Measurements from ENCODE around the gene ITGA2B. TPM values are rescaled to one million over a fixed set of nuclear protein-coding genes. Genes with fewer than 3 reads are reported as not detected.
"Not testable (repeated sequence)": the region's sequence is repeated elsewhere in the genome, so short reads cannot be mapped to it uniquely, and the experiment has no call there.

ITGA2B gene
- total RNA-seq, 2 donors from 2014 or later, result 2.6 to 3.2 TPM

DNA sequence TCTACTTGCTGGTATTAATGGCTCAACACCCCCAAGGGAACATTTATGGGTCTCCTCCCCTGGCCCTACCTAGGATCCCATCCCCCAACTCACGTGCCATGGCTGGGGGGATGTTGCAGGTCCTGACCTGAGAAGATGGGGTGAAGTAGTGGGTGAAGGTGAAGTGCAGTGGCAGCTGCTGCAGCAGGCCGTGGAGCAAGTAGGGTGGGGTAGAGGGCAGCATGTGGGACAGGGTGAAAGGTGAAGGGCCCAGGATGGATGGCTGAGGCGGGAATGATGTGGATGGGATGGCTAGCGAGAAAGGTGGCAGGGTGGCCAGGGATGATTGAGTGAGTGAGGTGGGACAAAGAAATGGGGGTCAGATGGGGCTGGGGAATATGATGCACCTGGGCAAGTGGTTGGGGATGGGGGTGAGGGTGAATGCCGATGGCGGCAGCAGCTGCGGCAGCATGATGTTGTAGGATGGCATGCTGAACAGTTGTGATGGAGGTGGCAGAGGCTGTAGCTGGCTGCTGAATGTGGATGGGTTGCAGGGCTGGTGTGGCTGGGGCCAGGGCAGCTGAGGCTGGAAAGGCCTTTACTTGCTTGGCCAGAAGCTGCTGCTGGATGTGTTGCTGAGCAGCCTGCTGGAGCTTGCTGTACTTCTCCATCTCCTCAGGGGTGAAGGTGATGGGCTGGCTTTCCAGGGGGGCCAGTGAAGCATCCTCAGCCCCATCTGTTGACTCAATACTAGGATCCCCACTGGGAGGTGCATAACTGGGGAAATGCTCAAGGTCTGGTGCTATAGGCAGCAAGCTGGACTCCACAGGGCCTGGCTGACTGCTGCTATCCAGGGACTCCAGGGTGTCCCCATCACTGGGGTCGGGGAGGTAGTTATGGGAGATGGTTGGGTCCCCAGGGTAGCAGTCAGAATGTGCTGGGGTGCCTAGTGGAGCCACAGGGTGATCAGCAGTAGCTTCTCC, 8.3 kb upstream of the ITGA2B start:
- Mint-ChIP-seq H3K27ac (peak overlapping the region; percentile 42 to 72), H3K9me3 (no peaks in the 10 kb centered on the region), H3K36me3 (peaks cover 19 to 21% of the 10 kb centered on the region in 2 donors)
- no peak for DNase-seq (ENCODE audit: low spot score in 2 of 2)
- no peak for ATAC-seq

DNA sequence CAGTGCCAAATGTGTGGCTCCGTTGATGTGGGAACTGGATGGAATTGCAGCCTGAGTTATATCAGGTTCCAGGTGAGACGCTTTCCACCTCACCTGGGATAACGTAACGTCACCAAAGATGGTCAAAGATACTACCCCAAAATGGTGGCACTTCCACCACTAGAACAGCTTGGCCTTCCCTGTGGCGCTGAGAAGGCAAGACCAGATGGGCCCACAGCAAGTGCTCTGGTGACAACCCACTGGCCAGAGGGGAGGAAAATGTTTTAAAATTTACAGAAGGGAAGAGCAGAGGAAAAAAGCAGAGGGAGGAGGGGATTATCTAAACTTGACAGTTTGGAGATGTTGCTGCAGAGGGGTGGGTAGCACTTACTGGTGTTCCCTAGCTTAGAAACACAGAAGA, 7.5 kb upstream of the ITGA2B start:
- Mint-ChIP-seq H3K27ac (peak overlapping the region in 1 of 2 donors; percentile 73), H3K9me3 (no peaks in the 10 kb centered on the region), H3K36me3 (peaks cover 14 to 21% of the 10 kb centered on the region in 2 donors)
- ATAC-seq (no peak), DNase-seq (ENCODE audit: low spot score in 2 of 2) (no peak)

DNA sequence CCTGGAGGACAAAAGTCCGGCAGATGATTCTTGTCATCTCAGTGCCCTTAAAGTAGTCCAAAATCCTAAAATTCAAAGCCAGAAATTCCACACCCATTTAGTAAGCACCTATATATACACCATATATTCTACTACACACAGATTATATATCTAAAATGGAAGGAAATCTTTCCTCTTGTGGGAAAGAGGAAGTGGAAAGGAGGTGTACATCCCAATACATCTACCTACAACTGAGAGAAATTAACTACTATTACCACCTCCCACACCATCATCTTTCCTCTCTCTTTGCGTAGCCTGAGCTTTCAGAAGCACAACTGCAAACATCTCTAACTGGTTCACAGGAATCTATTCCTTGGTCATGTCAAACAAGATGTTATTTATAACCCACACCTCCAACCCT, 5.4 kb upstream of the ITGA2B start:
- Mint-ChIP-seq H3K9me3 (no peaks in the 10 kb centered on the region), H3K27ac (no peak overlapping the region), H3K36me3 (peaks cover 8 to 15% of the 10 kb centered on the region in 2 donors)
- ATAC-seq (no peak), DNase-seq (ENCODE audit: low spot score in 2 of 2) (no peak)

DNA sequence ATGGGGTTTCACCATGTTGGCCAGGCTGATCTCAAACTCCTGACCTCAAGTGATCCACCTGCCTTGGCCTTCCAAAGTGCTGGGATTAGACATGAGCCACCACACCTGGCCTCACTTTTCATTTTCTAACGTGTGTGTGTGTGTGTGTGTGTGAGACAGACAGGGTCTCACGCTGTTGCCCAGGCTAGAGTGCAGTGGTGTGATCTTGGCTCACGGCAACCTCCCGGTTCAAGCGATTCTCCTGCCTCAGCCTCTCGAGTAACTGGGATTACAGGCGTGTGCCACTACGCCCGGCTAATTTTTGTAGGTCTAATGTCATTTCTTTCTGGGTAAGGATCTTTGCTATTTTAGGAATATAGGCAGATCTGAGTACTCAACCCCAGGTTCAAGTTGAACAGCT, 4.7 kb upstream of the ITGA2B start:
- H3K9me3 Mint-ChIP-seq; ATAC-seq; DNase-seq (ENCODE audit: low spot score in 2 of 2): not testable (repeated sequence)
- Mint-ChIP-seq H3K27ac (peak overlapping the region in 1 of 2 donors; percentile 66), H3K36me3 (peaks cover 8 to 14% of the 10 kb centered on the region in 2 donors)

DNA sequence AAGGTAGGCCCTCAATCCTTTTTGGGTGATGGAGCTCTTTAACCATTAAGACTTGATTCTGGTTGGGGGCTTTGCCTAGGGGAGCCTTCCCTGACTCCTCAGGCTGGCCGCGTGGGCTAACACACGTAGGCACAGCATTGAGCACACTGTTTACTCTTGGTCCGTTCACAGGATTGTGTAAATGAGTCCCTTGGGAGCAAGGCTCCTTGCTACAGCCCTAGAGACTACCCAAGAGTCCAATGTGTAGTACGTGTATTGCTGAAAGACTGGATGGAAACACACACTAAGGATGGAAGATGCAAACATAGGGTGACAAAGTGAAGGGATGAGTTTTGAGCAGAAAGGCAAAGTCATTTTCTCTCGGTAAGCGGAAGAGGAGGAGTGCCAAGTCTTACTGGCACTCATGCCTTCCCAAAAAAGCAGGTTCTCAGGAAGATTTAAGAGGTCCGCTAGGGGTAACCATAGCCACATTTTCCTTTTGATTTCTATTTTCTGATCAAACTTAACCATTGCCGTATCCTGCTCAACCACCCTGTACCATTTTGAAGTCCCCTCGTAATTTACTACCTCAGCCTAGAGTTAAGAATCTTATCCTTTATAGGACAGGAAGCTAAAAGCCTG, 911 bp upstream of the ITGA2B start:
- peak overlapping the region in 1 of 2 donors; percentile 3 for H3K27ac Mint-ChIP-seq
- ATAC-seq (no peak), DNase-seq (ENCODE audit: low spot score in 2 of 2) (no peak)
- no peaks in the 10 kb centered on the region for H3K9me3 Mint-ChIP-seq
- peaks cover 0 to 4% of the 10 kb centered on the region in 2 donors for H3K36me3 Mint-ChIP-seq

DNA sequence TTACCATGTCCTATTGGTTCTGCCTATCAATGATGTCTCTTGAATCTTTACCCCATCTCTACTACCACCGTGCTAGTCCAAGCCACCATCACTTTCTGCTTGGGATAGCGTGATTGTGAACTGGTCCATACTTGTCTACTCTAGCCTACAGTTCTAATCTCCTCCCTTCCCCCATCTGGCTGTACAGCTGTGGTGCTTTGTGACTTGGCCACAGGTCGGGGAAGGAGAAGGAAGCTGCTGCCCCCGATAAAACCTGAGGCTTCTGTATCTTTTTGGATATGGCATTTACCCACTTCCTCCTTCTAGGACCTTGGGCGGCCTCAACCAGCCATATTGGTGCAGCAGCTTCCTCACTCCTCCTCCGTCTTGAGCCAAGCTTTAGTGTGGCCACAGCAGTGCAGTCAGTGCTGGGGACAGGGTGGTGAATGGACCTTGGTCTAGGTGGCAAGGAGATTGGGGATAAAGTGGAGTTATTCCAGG, 314 bp upstream of the ITGA2B start:
- Mint-ChIP-seq H3K27ac (peak overlapping the region in 1 of 2 donors; percentile 3), H3K9me3 (no peaks in the 10 kb centered on the region), H3K36me3 (peaks cover 0 to 4% of the 10 kb centered on the region in 2 donors)
- DNase-seq (ENCODE audit: low spot score in 2 of 2) (no peak), ATAC-seq (no peak)

DNA sequence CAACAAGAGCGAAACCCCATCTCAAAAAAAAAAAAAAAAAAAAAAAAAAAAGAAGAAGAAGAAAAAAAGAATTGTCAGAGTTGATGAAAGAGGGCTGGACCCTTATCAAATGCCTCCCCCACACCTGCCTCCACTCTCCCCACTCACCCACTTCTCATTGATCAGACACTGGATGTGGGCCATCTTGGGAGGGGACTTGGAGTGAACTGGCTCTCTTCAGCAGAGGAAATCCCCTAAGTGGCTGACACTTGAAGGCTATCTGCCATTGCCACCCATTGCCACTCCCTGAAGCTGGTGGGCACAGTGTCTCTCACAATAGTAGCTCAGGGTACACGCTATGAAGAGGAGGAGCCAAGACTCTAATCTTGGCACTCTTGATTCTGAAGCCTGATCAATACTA, 1.6 kb downstream of the ITGA2B start:
- H3K9me3 Mint-ChIP-seq, result no peaks in the 10 kb centered on the region
- H3K27ac Mint-ChIP-seq, result no peak overlapping the region
- DNase-seq (ENCODE audit: low spot score in 2 of 2), result no peak
- no peak for ATAC-seq
- H3K36me3 Mint-ChIP-seq, result peaks cover 0 to 4% of the 10 kb centered on the region in 2 donors

DNA sequence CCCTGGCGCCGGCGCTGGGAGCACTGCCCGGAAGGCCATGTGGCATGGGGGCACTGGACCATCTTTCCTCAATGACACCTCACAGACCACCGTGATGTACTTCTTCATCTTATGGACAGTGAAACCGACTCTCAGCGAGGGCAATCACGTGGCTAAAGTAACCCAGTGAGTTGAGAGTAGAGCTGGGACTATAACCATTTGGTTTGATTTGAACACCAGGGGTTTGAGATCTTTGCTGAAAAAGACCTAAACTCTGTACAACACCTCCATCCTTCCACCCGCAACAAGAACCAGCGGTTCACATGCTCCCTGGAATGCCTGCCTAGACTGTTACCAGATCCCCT, 3.3 kb downstream of the ITGA2B start:
- DNase-seq (ENCODE audit: low spot score in 2 of 2), result no peak
- no peaks in the 10 kb centered on the region for H3K9me3 Mint-ChIP-seq
- H3K36me3 Mint-ChIP-seq, result peaks cover 0 to 4% of the 10 kb centered on the region in 2 donors
- no peak for ATAC-seq
- H3K27ac Mint-ChIP-seq, result peak overlapping the region in 1 of 2 donors; percentile 72

DNA sequence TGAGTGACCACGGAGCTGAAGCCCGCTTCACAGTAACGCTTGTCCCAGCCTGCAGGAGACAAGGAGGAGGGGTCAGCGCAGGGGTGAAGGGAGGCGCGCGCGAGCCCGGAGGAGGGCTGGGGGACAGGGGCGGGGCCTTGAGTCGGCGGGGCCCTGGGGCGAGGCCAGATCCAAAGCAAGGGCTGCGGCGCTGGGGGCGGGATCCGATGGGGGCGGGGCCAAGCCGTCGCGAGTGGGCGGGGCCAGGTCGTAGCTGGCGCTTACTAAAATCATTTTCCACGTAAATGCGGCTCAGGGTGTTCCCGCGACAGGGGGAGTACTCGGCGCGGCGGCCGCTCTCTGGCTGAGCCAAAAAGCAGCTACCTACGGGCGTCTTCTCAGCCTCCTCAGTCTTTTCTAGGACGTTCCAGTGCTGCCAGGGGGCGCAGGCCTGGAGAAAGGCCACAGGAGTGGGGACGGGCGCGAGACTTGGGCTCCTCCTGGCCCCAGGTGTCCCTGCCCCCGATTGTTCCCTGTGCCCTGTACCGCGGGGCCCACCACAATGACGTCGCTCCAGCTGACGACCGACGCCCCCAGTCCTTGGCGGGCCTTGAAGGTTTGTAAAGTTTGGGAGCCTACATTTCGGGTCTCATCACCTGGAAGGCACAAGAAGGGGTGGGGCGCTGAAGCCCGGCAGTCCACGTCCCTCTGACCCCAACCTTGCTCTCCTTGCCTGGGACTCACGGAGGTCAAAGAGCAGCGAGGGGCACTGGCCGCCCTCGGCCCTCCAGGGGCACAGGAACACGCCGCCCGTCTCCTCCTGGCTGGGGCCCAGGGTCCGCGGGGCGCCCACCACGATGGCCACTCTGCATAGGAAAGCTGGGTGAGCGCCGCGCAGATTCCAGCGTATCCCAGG, 3.9 kb downstream of the ITGA2B start:
- Mint-ChIP-seq H3K27ac (no peak overlapping the region), H3K9me3 (no peaks in the 10 kb centered on the region)

DNA sequence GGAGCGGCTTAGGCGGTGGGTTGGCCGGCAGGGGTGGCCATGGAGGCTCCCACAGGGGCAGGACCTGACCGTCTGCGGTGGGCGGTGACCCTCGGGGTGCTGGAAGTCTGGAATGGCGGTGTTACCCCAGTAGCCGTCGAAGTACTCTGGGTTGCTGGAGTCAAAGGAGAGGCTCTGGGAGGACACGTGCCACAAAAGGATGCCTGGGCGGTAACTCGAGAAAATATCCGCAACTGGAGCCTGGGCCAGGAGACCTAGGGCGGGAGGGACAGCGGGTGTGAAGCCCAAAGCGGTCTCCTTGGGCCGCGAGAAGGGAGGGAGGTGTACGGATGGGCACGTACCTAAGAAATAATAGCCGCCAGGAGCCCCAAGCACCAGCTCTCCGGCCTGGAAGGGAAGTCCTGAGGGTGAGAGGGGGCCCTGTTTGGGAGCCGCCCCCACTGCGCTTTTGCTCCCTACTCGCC, 4.6 kb downstream of the ITGA2B start:
- H3K36me3 Mint-ChIP-seq, result peaks cover 0 to 4% of the 10 kb centered on the region in 2 donors
- no peak for DNase-seq (ENCODE audit: low spot score in 2 of 2)
- no peaks in the 10 kb centered on the region for H3K9me3 Mint-ChIP-seq
- no peak overlapping the region for H3K27ac Mint-ChIP-seq
- ATAC-seq, result no peak

More for the DNA sequence above, 3.9 kb downstream of the ITGA2B start:
- DNase-seq (ENCODE audit: low spot score in 2 of 2), result peak; percentile 67 to 88
- peaks cover 0 to 4% of the 10 kb centered on the region in 2 donors for H3K36me3 Mint-ChIP-seq
- peak; percentile 90 to 92 for ATAC-seq

DNA sequence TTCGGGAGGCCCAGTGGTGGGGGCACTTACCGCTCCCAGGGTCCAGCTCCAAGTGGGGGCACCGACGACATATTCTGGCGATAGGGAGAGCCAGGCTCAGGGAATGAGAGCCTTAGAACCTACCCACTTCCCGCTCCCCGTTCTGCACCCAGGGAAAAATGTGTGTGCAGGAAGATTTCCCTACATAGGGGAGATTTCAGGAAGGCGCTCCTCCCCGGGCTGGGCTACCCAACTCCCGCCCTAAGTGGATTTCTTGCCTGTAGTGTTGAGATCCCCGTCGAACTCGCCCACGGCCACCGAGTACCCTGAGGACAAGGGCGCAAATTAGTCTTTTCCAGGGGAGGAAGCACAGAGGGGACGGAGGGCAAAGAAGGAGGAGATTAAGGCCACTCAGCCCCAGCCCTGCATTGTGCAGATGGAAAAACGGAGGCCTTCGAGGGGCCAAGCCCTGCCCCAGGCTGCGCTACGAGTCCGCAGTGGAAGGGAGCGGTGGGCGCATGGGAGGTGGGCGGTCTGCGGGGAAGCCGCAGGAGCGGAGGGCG, 5.1 kb downstream of the ITGA2B start:
- no peaks in the 10 kb centered on the region for H3K9me3 Mint-ChIP-seq
- peaks cover 0 to under 1% of the 10 kb centered on the region in 2 donors for H3K36me3 Mint-ChIP-seq
- no peak for ATAC-seq
- DNase-seq (ENCODE audit: low spot score in 2 of 2), result no peak
- no peak overlapping the region for H3K27ac Mint-ChIP-seq

DNA sequence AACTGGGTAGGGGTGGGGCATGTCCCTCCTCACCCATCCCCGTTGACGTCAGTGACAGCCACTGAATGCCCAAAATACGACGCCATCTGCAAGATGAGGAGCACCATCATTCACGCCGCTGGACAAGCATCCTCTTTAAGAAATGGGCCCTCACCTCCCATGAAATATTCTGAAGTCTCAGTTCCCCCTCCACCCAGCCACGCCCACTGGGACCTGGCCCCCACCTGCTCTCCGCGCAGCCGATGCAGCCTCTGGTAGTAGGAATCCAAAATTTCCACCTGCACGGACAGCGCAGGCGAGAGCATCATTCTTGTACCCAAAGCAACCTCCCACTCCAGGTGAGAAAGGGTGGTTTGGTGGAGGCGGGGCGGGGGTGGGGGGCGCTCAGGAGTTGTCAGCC, 5.6 kb downstream of the ITGA2B start:
- DNase-seq (ENCODE audit: low spot score in 2 of 2) (no peak), ATAC-seq (no peak)
- Mint-ChIP-seq H3K36me3 (no peaks in the 10 kb centered on the region), H3K9me3 (no peaks in the 10 kb centered on the region), H3K27ac (no peak overlapping the region)

DNA sequence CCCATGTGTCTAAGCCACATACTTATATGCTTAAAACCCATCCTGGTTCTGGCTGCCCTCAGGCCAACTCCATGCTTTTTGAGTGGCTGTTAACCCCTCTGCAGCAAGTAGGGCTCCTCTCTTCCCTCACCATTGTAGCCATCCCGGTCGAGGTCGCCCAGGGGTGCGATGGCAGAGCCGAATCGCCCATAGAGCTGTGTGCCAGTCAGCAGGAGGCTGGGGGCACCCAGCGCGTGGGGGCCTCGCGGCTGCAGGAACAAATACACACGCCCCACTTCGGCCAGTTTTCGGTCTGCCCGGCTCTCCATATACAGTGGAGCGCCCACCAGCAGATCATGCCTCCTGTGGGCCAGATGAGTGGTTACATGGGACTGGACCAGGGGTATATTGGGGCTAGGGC, 6.1 kb downstream of the ITGA2B start:
- Mint-ChIP-seq H3K36me3 (no peaks in the 10 kb centered on the region), H3K27ac (no peak overlapping the region), H3K9me3 (no peaks in the 10 kb centered on the region)
- DNase-seq (ENCODE audit: low spot score in 2 of 2), result no peak
- ATAC-seq, result no peak

DNA sequence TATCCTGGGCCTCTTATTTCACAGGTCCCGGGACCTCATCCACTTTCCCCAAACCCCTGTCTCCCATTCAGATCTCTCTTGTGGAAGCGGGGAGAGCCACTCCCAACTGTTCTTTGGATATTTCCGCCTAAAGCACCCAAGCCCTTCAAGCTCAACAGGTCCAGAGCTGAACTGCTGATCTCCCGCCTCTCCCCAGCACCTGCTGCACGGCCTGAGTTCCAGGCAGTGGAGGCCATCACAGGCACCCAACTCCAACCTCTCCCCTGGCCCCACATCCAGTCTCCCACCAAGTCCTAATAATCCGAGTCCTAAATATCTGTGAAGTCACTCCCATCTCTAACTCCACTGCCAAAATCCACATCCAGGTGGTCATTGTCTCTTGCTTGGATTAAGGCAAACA, 6.5 kb downstream of the ITGA2B start:
- Mint-ChIP-seq H3K9me3 (no peaks in the 10 kb centered on the region), H3K36me3 (no peaks in the 10 kb centered on the region), H3K27ac (no peak overlapping the region)
- DNase-seq (ENCODE audit: low spot score in 2 of 2) (no peak), ATAC-seq (no peak)

DNA sequence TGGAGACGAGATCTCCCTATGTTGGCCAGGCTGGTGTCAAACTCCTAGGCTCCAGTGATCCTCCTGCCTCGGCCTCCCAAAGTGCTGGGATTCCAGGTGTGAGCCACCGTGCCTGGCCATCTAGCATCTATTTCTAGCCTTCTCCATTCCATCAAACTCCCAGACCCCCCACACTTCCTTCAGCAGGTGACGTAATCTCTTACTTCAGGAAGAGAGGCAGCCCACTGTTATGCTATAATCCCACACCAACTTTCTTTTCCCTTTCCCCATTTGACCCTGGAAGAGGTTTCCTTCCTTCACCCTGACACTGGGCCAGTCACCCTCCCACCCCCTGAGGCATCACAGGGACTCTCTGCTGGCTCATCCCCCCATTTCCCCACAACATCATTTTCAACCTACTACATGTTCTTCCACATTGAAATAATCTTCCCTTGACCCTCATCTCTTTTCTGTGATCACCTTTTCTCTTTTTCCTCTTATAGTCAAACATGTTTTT, 7.6 kb downstream of the ITGA2B start:
- ATAC-seq (no peak), DNase-seq (ENCODE audit: low spot score in 2 of 2) (no peak)
- Mint-ChIP-seq H3K36me3 (no peaks in the 10 kb centered on the region), H3K9me3 (no peaks in the 10 kb centered on the region), H3K27ac (no peak overlapping the region)

DNA sequence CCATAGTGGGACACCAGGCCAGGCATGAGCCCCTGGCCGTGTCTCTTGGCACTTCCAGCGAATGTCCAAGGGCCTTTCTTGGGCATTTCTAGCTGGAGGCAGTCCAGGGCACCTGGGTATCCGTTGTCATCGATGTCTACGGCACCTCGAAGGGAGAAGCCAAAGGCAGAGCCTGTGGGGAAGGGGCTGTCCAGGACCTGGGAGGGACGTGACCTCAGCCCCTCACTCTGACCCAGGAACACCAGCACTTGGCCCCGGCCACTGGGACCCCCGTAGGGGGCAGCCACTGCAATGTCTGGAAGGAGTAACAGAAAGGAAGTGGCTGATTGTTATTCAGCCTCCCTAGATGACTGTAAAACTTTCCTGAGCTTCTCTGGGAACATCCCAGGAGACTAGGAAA, 8.7 kb downstream of the ITGA2B start:
- H3K36me3 Mint-ChIP-seq, result no peaks in the 10 kb centered on the region
- ATAC-seq, result no peak
- no peak for DNase-seq (ENCODE audit: low spot score in 2 of 2)
- H3K27ac Mint-ChIP-seq, result no peak overlapping the region
- no peaks in the 10 kb centered on the region for H3K9me3 Mint-ChIP-seq

All from activated naive CD4-positive, alpha-beta T cell treated with anti-CD3 and anti-CD28 coated beads, Interleukin-2, amount 50 U/mL, for 72 hours (primary cell).